AG10803 (cell line): ENCODE measurements around the gene TPO.
"Not testable (repeated sequence)": the region's sequence is repeated elsewhere in the genome, so short reads cannot be mapped to it uniquely, and the experiment has no call there.

ENCODE experiments used
- DNase-seq: peaks from one replicate; pipeline ENCODE4 v3.0.0; 2010; ENCODE audit warnings: low read depth
- H3K4me3 ChIP-seq: 2 replicates; pipeline ENCODE4 v1.5.1; 2011; ENCODE audit warnings: mild to moderate bottlenecking, low read length, control low read depth
- CTCF ChIP-seq: conservative IDR thresholded peaks from 2 replicates; pipeline ENCODE4 v1.5.1; 2011; ENCODE audit warnings: mild to moderate bottlenecking, low read length, control low read depth, inconsistent platforms

Gene TPO

GRCh38 chr2:1572638-1573037 is 159.4 kb downstream of the TPO start:
- peak; percentile 66 for DNase-seq
- TF ChIP-seq CTCF, result no peak
- H3K4me3 ChIP-seq, result no peak overlapping the region

- DNase-seq, result no peak
- H3K4me3 ChIP-seq, result no peak overlapping the region
- no peak for TF ChIP-seq CTCF
Observed at GRCh38 chr2:1577846-1578245, 164.6 kb downstream of the TPO start.

GRCh38 chr2:1581257-1581964 is 168.1 kb downstream of the TPO start:
- not testable (repeated sequence) for DNase-seq

GRCh38 chr2:1581965-1582625 is 168.8 kb downstream of the TPO start:
- peak; percentile 54 for DNase-seq
- H3K4me3 ChIP-seq, result no peak overlapping the region
- TF ChIP-seq CTCF, result no peak

More at GRCh38 chr2:1581257-1581964, 168.1 kb downstream of the TPO start:
- H3K4me3 ChIP-seq, result not testable (repeated sequence)

- no peak for TF ChIP-seq CTCF
- DNase-seq, result no peak
- no peak overlapping the region for H3K4me3 ChIP-seq
Observed at GRCh38 chr2:1582891-1583341, 169.7 kb downstream of the TPO start.

GRCh38 chr2:1584051-1584531 is 170.8 kb downstream of the TPO start:
- no peak overlapping the region for H3K4me3 ChIP-seq
- DNase-seq, result no peak
- TF ChIP-seq CTCF, result no peak

- DNase-seq, result no peak
- no peak for TF ChIP-seq CTCF
- H3K4me3 ChIP-seq, result no peak overlapping the region
Observed at GRCh38 chr2:1584691-1585485, 171.6 kb downstream of the TPO start.
